ENCODE measurements around the gene FOXJ1.

- TF ChIP-seq, protein P1, sequence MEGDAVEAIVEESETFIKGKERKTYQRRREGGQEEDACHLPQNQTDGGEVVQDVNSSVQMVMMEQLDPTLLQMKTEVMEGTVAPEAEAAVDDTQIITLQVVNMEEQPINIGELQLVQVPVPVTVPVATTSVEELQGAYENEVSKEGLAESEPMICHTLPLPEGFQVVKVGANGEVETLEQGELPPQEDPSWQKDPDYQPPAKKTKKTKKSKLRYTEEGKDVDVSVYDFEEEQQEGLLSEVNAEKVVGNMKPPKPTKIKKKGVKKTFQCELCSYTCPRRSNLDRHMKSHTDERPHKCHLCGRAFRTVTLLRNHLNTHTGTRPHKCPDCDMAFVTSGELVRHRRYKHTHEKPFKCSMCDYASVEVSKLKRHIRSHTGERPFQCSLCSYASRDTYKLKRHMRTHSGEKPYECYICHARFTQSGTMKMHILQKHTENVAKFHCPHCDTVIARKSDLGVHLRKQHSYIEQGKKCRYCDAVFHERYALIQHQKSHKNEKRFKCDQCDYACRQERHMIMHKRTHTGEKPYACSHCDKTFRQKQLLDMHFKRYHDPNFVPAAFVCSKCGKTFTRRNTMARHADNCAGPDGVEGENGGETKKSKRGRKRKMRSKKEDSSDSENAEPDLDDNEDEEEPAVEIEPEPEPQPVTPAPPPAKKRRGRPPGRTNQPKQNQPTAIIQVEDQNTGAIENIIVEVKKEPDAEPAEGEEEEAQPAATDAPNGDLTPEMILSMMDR (IDR thresholded peaks at IDR 0.05; ENCODE audit: low read depth, low read length), result no peak
- no peak for TF ChIP-seq EZH2phosphoT487 (IDR thresholded peaks at IDR 0.05; ENCODE audit: low read depth)
Measured at GRCh38 chr17:76152591-76152990, 11.5 kb upstream of the FOXJ1 start.
